ENCODE data around the gene EPYC. TPM values are rescaled to one million over a fixed set of nuclear protein-coding genes. Genes with fewer than 3 reads are reported as not detected.

The EPYC gene
- total and polyA plus RNA-seq, 2 experiments from 2014 or later: 0.27 to 0.40 TPM

DNA sequence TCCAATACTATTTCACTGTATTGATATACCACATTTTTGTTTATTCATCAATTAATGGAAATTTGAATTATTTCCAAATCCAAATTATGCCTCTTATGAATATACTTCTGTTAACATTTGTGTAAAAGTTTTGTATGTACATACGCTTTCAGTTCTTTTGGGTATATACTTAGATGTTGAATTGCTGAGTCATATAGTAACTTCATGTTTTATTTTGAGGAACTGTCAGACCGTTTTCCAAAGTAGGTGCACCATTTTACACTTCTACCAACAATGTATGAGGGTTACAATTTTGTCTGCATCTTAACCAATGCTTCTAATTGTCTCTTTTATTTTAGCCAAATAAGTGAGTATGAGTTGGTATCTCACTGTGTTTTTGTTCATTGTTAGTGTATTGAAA lies 39.6 kb downstream of the EPYC start:
- 96% methylated on average over 2 of the region's 2 CpGs for WGBS (ENCODE audit: low lambda C conversion rate, missing lambda C conversion rate)
- no peaks in the 10 kb centered on the region for H3K27me3 ChIP-seq
- TF ChIP-seq, protein P1, sequence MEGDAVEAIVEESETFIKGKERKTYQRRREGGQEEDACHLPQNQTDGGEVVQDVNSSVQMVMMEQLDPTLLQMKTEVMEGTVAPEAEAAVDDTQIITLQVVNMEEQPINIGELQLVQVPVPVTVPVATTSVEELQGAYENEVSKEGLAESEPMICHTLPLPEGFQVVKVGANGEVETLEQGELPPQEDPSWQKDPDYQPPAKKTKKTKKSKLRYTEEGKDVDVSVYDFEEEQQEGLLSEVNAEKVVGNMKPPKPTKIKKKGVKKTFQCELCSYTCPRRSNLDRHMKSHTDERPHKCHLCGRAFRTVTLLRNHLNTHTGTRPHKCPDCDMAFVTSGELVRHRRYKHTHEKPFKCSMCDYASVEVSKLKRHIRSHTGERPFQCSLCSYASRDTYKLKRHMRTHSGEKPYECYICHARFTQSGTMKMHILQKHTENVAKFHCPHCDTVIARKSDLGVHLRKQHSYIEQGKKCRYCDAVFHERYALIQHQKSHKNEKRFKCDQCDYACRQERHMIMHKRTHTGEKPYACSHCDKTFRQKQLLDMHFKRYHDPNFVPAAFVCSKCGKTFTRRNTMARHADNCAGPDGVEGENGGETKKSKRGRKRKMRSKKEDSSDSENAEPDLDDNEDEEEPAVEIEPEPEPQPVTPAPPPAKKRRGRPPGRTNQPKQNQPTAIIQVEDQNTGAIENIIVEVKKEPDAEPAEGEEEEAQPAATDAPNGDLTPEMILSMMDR (IDR thresholded peaks at IDR 0.05; ENCODE audit: poor library complexity): no peak
- TF ChIP-seq EZH2phosphoT487 (IDR thresholded peaks at IDR 0.05; ENCODE audit: low read depth, severe bottlenecking, unreplicated experiment): no peak
- TF ChIP-seq EZH2 (IDR thresholded peaks at IDR 0.05; ENCODE audit: borderline replicate concordance): no peak
- no peaks in the 10 kb centered on the region for H3K36me3 ChIP-seq (replicated peaks; ENCODE audit: insufficient read depth, low read depth)
- no peaks in the 10 kb centered on the region for H3K9me2 ChIP-seq (replicated peaks; ENCODE audit: insufficient read depth)
- H3K9me3 ChIP-seq (ENCODE audit: low read depth): no peaks in the 10 kb centered on the region
- H3K4me3 ChIP-seq: no peak overlapping the region
- no peaks in the 10 kb centered on the region for H3K79me2 ChIP-seq
- H3K27ac ChIP-seq: no peak overlapping the region
- no peak for DNase-seq (ENCODE audit: low spot score)
- H4K20me1 ChIP-seq (ENCODE audit: insufficient read depth, poor library complexity, severe bottlenecking): no peaks in the 10 kb centered on the region
- H3K4me2 ChIP-seq: no peak overlapping the region
- H2AFZ ChIP-seq: no peak overlapping the region
- H3K4me1 ChIP-seq (ENCODE audit: insufficient read depth): no peaks in the 10 kb centered on the region

DNA sequence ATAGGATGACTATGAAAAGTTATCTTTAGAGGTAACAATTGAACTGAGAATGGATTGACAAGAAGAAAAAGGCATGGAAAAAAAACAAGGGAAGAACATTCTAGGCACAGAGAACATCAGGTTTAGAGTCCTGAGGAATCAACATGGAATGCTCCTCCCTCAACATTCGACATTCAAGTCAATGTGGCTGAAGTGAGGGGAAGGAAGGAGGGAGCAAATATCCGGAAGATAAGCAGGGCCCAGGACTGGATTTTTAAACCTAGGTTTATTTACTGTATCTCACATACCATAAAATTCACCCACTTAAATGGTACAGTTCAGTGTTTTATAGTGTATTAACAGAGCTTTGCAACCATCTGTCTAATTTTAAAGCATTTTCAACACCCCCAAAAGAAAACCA lies 40.2 kb downstream of the EPYC start:
- no peaks in the 10 kb centered on the region for H3K9me2 ChIP-seq (replicated peaks; ENCODE audit: insufficient read depth)
- no peaks in the 10 kb centered on the region for H3K36me3 ChIP-seq (replicated peaks; ENCODE audit: insufficient read depth, low read depth)
- no peaks in the 10 kb centered on the region for H3K79me2 ChIP-seq
- 31% methylated on average over 2 of the region's 2 CpGs for WGBS (ENCODE audit: low lambda C conversion rate, missing lambda C conversion rate)
- no peak for DNase-seq (ENCODE audit: low spot score)
- no peak overlapping the region for H3K4me3 ChIP-seq
- H3K4me2 ChIP-seq: no peak overlapping the region
- H4K20me1 ChIP-seq (ENCODE audit: insufficient read depth, poor library complexity, severe bottlenecking): no peaks in the 10 kb centered on the region
- H3K4me1 ChIP-seq (ENCODE audit: insufficient read depth): no peaks in the 10 kb centered on the region
- H3K9me3 ChIP-seq (ENCODE audit: low read depth): no peaks in the 10 kb centered on the region
- no peaks in the 10 kb centered on the region for H3K27me3 ChIP-seq
- H3K27ac ChIP-seq: no peak overlapping the region
- TF ChIP-seq, protein P1 (IDR thresholded peaks at IDR 0.05; ENCODE audit: poor library complexity): no peak
- TF ChIP-seq EZH2 (IDR thresholded peaks at IDR 0.05; ENCODE audit: borderline replicate concordance) (no peak), EZH2phosphoT487 (IDR thresholded peaks at IDR 0.05; ENCODE audit: low read depth, severe bottlenecking, unreplicated experiment) (no peak)
- no peak overlapping the region for H2AFZ ChIP-seq

DNA sequence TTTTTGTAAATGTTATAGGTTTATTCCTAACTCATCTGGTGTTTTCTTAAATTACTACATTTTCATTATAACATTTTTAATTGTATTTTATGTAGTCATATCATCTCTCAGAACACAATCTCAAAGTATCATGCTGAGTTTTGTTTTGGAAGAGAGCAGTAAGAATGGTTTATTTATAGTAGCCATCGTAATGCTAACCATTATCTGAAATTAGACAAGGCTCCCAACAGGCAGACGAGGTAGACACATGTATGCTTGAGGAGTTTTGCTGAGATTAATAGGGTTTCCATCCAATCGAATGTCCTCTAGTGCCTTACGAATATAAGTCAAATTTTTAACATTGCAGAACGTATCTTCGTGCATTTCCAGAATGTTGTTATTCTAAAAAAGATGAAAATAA lies 40.8 kb downstream of the EPYC start:
- no peak overlapping the region for H2AFZ ChIP-seq
- no peaks in the 10 kb centered on the region for H3K4me1 ChIP-seq (ENCODE audit: insufficient read depth)
- H3K4me3 ChIP-seq: no peak overlapping the region
- no peaks in the 10 kb centered on the region for H3K9me3 ChIP-seq (ENCODE audit: low read depth)
- H3K79me2 ChIP-seq: no peaks in the 10 kb centered on the region
- H3K27me3 ChIP-seq: no peaks in the 10 kb centered on the region
- no peak for DNase-seq (ENCODE audit: low spot score)
- H3K27ac ChIP-seq: no peak overlapping the region
- H3K36me3 ChIP-seq (replicated peaks; ENCODE audit: insufficient read depth, low read depth): no peaks in the 10 kb centered on the region
- no peaks in the 10 kb centered on the region for H4K20me1 ChIP-seq (ENCODE audit: insufficient read depth, poor library complexity, severe bottlenecking)
- no peaks in the 10 kb centered on the region for H3K9me2 ChIP-seq (replicated peaks; ENCODE audit: insufficient read depth)
- TF ChIP-seq EZH2phosphoT487 (IDR thresholded peaks at IDR 0.05; ENCODE audit: low read depth, severe bottlenecking, unreplicated experiment): no peak
- TF ChIP-seq, protein P1 (IDR thresholded peaks at IDR 0.05; ENCODE audit: poor library complexity): no peak
- TF ChIP-seq EZH2 (IDR thresholded peaks at IDR 0.05; ENCODE audit: borderline replicate concordance): no peak
- 86% methylated on average over 6 of the region's 6 CpGs for WGBS (ENCODE audit: low lambda C conversion rate, missing lambda C conversion rate)
- H3K4me2 ChIP-seq: no peak overlapping the region

DNA sequence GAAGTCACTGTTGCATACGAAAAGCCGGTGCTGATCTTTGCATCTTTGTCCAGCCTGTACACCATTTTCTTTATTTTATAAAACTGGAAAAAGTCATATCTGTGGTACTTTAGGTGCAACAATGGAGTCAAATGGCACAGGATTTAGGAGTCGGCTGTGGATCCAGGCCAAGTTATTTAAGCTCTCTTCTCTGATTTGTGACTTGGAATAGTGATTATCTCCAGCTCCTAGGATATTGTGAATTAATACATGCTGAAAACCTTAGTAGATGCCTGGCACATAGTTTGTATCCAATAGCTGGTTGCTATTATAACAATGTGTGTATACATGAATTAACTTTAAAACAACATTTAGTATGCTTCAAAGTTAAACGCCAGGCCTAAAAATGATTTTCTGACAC lies 43.6 kb downstream of the EPYC start:
- 94% methylated on average over 4 of the region's 4 CpGs for WGBS (ENCODE audit: low lambda C conversion rate, missing lambda C conversion rate)
- Histone ChIP-seq H3K9me2 (replicated peaks; ENCODE audit: insufficient read depth) (no peaks in the 10 kb centered on the region), H3K27me3 (no peaks in the 10 kb centered on the region), H3K4me3 (no peak overlapping the region), H3K79me2 (no peaks in the 10 kb centered on the region), H3K36me3 (replicated peaks; ENCODE audit: insufficient read depth, low read depth) (no peaks in the 10 kb centered on the region), H3K4me2 (no peak overlapping the region), H4K20me1 (ENCODE audit: insufficient read depth, poor library complexity, severe bottlenecking) (no peaks in the 10 kb centered on the region), H2AFZ (no peak overlapping the region), H3K27ac (no peak overlapping the region), H3K4me1 (ENCODE audit: insufficient read depth) (no peaks in the 10 kb centered on the region), H3K9me3 (ENCODE audit: low read depth) (no peaks in the 10 kb centered on the region)
- no peak for DNase-seq (ENCODE audit: low spot score)
- TF ChIP-seq, protein P1 (IDR thresholded peaks at IDR 0.05; ENCODE audit: poor library complexity): no peak
- TF ChIP-seq EZH2 (IDR thresholded peaks at IDR 0.05; ENCODE audit: borderline replicate concordance): no peak
- TF ChIP-seq EZH2phosphoT487 (IDR thresholded peaks at IDR 0.05; ENCODE audit: low read depth, severe bottlenecking, unreplicated experiment): no peak
